Thymus (tissue), 11 donors: ENCODE results near the gene GABRB3. TPM values are rescaled to one million over a fixed set of nuclear protein-coding genes. Genes with fewer than 3 reads are reported as not detected.
A peak's percentile ranks its signal among the peaks of the same experiment; 100 is the strongest.

Source experiments
- DNase-seq, 9 donors: peaks; one replicate each; pipeline ENCODE4 v3.0.0-alpha.2; 2013; ENCODE audit warnings: low spot score in 9 of 9, low read depth in 6 of 9, missing footprints in 1 of 9
- H3K27ac ChIP-seq, 2 donors: one replicate each; pipeline ENCODE4 v1.5.1; 2013; ENCODE audit warnings: control low read depth in 1 of 2, low read depth in 1 of 2, low read length in 1 of 2, mild to moderate bottlenecking in 1 of 2, moderate library complexity in 1 of 2
- H3K27me3 ChIP-seq, 2 donors: one replicate each; pipeline ENCODE4 v1.5.1; 2013; ENCODE audit warnings: low read length in 1 of 2; ENCODE audit not compliant: control insufficient read depth in 2 of 2, insufficient read depth in 1 of 2
- H3K36me3 ChIP-seq, 2 donors: one replicate each; pipeline ENCODE4 v1.5.1; 2013; ENCODE audit warnings: low read length in 1 of 2, mild to moderate bottlenecking in 1 of 2, moderate library complexity in 1 of 2; ENCODE audit not compliant: control insufficient read depth in 2 of 2, insufficient read depth in 2 of 2
- H3K4me1 ChIP-seq, 2 donors: one replicate each; pipeline ENCODE4 v1.5.1; 2013; ENCODE audit warnings: low read length in 2 of 2; ENCODE audit not compliant: control insufficient read depth in 2 of 2, insufficient read depth in 2 of 2
- H3K4me3 ChIP-seq, 2 donors: one replicate each; pipeline ENCODE4 v1.5.1; 2013; ENCODE audit warnings: low read length in 2 of 2, control low read depth in 1 of 2, mild to moderate bottlenecking in 1 of 2
- H3K9me3 ChIP-seq, 2 donors: one replicate each; pipeline ENCODE4 v1.5.1; 2013; ENCODE audit warnings: low read length in 1 of 2, mild to moderate bottlenecking in 1 of 2; ENCODE audit not compliant: control insufficient read depth in 2 of 2, insufficient read depth in 1 of 2
- WGBS: extraction: QIAGEN DNeasy Blood & Tissue Kit; methylation state at CpG from one replicate; pipeline ENCODE4 v1.1.7; 2013; 5-methylcytosine and 5-hydroxymethylcytosine counted together
- polyA plus RNA-seq: library from polyadenylated mRNA; stranded (reverse); fragments of 200-250 nt; gene quantifications from one replicate; pipeline ENCODE4 v1.2.3, GENCODE V29; 2013
- total RNA-seq: library from RNA; stranded (reverse); fragments of 120-200 nt; gene quantifications from one replicate; pipeline ENCODE4 v1.2.4, GENCODE V29; 2013
- donor health status: healthy.

The GABRB3 gene
- total and polyA plus RNA-seq, 2 donors, result 1.9 to 2.8 TPM

DNA sequence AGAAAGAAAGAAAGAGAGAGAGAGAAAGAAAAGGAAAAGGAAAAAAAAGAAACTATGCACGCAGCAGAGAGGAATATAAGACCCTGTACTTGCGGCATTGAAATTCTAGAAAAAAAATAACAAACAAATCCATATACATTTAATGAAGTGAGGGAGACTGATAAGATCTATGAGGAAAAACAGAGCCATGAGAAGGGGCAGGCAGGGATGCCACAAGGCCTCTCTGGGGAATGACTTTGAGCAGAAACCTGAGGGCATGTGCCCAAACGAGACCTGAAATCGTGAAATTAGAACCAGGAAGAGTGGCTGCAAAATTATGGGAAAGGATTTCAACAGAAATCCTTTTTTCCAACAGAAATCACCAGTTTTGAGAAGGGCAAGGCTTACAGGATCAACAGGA lies 98.4 kb downstream of the GABRB3 start:
- Histone ChIP-seq H3K36me3 (no peaks in the 10 kb centered on the region), H3K27me3 (no peaks in the 10 kb centered on the region), H3K4me1 (no peaks in the 10 kb centered on the region), H3K9me3 (no peaks in the 10 kb centered on the region), H3K4me3 (no peak overlapping the region), H3K27ac (no peak overlapping the region)
- DNase-seq, result no peak
- WGBS, result 88% methylated on average over 4 of the region's 4 CpGs

GRCh38 chr15:26673445-26673844 lies 99.4 kb downstream of the GABRB3 start:
- no peak overlapping the region for H3K27ac ChIP-seq
- WGBS, result 91% methylated on average over 5 of the region's 5 CpGs

GRCh38 chr15:26670116-26670515 lies 102.8 kb downstream of the GABRB3 start:
- DNase-seq, result no peak
- no peaks in the 10 kb centered on the region for H3K4me1 ChIP-seq
- no peak overlapping the region for H3K27ac ChIP-seq
- H3K4me3 ChIP-seq, result no peak overlapping the region
- no peaks in the 10 kb centered on the region for H3K27me3 ChIP-seq
- WGBS, result 92% methylated on average over 32 of the region's 32 CpGs
- no peaks in the 10 kb centered on the region for H3K9me3 ChIP-seq
- no peaks in the 10 kb centered on the region for H3K36me3 ChIP-seq

More at GRCh38 chr15:26673445-26673844, 99.4 kb downstream of the GABRB3 start:
- DNase-seq, result no peak
- Histone ChIP-seq H3K9me3 (no peaks in the 10 kb centered on the region), H3K36me3 (no peaks in the 10 kb centered on the region), H3K27me3 (no peaks in the 10 kb centered on the region), H3K4me1 (no peaks in the 10 kb centered on the region), H3K4me3 (no peak overlapping the region)

GRCh38 chr15:26667222-26667988 lies 105.5 kb downstream of the GABRB3 start:
- Histone ChIP-seq H3K4me1 (no peaks in the 10 kb centered on the region), H3K36me3 (no peaks in the 10 kb centered on the region), H3K4me3 (no peak overlapping the region), H3K27ac (no peak overlapping the region), H3K27me3 (no peaks in the 10 kb centered on the region), H3K9me3 (no peaks in the 10 kb centered on the region)
- peak in 1 of 9 donors; percentile 2 for DNase-seq
- WGBS, result 86% methylated on average over 14 of the region's 14 CpGs

DNA sequence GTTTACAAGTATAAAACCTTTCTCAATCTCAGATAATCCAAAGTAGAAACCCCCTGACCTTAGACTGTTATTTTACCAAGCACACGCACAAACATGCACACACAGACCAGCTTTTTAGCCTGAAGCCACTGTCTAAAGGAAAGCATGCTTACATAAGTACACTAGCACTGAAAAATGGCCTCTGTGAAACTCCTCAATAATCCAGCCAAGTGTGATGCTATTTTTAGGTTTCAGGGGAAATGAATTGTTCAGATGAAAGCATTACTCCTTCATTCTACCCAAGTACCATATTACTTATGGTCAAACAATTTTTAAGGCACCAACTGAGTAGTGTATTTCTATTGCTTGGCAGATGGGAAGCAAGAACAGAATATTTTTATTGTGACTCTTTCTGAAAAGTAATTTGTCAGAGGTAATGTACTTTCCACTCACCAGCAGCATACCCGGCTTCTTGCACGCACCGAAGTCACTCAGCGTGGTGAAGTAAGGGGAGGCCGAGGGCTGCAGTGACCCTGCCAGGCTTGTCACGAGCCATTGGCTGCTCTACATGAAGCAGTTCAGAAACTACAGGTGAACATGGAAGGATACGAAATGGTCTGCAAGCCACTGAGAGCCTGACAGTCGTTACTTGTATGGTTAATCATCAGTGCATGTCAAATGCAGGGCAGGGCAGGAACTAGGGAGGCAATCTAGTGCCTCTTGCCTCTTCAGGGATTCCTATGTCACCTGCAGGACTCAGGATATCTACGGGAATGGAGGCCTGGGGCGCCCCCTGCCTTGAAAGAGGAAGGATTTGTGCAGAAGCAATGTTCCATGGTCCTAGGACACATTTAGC lies 106.7 kb downstream of the GABRB3 start:
- no peaks in the 10 kb centered on the region for H3K4me1 ChIP-seq
- H3K36me3 ChIP-seq, result no peaks in the 10 kb centered on the region
- 77% methylated on average over 11 of the region's 11 CpGs for WGBS
- no peak overlapping the region for H3K4me3 ChIP-seq
- no peak for DNase-seq
- no peaks in the 10 kb centered on the region for H3K9me3 ChIP-seq
- H3K27me3 ChIP-seq, result no peaks in the 10 kb centered on the region
- H3K27ac ChIP-seq, result no peak overlapping the region

DNA sequence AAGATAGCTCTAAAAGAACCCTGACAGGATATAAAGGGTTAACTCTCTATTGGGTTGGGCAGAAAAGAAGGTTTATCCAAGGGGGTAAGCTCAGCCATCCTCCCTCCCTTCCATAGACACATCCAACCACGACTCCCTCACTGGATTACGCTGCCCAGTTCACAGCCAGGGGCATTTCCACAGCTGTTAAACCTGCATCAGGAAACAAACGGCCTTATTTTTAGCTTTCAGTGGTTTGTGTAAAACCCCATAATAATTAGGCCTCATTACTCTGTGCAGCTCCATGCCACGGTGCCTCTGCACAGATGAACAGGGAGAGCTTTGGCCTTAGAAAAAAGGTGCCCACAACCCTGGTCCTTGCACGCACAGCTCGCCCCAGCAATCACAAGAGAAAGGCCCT lies 110.6 kb downstream of the GABRB3 start:
- no peaks in the 10 kb centered on the region for H3K36me3 ChIP-seq
- DNase-seq, result no peak
- no peak overlapping the region for H3K27ac ChIP-seq
- 62% methylated on average over 6 of the region's 6 CpGs for WGBS
- no peaks in the 10 kb centered on the region for H3K27me3 ChIP-seq
- peaks cover 4% of the 10 kb centered on the region in 2 donors for H3K9me3 ChIP-seq
- H3K4me1 ChIP-seq, result no peaks in the 10 kb centered on the region
- H3K4me3 ChIP-seq, result no peak overlapping the region

GRCh38 chr15:26661748-26662147 lies 111.1 kb downstream of the GABRB3 start:
- Histone ChIP-seq H3K4me3 (no peak overlapping the region), H3K36me3 (no peaks in the 10 kb centered on the region), H3K27ac (no peak overlapping the region), H3K27me3 (no peaks in the 10 kb centered on the region), H3K9me3 (peaks cover 4% of the 10 kb centered on the region in 2 donors), H3K4me1 (no peaks in the 10 kb centered on the region)
- WGBS, result 91% methylated on average over 7 of the region's 7 CpGs
- no peak for DNase-seq

- Histone ChIP-seq H3K27me3 (no peaks in the 10 kb centered on the region), H3K4me3 (no peak overlapping the region), H3K9me3 (peaks cover 4% of the 10 kb centered on the region in 2 donors), H3K36me3 (no peaks in the 10 kb centered on the region), H3K4me1 (no peaks in the 10 kb centered on the region), H3K27ac (no peak overlapping the region)
- DNase-seq, result no peak
- 94% methylated on average over 3 of the region's 3 CpGs for WGBS
These were observed 111.8 kb downstream of the GABRB3 start for GRCh38 chr15:26661107-26661506.

DNA sequence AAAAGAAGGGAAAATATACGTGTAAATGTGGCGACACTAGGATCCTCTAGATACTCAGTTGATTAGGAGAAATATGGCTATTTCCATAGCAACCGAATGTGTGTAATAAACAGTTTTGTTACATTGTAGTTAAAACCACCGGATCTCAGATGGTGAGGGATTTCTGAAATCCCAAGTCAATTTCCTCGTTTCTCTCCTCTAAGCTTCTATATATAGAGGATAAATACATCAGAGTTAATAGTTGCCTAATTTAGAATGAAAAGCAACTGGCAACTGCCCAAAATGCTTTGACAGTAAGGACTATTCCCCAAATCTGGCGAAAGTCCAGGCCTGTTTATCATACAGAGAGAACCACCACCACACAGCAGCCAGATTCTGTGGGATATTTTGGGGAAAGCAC lies 112.6 kb downstream of the GABRB3 start:
- WGBS, result 92% methylated on average over 6 of the region's 6 CpGs
- no peak overlapping the region for H3K4me3 ChIP-seq
- no peak for DNase-seq

More for the DNA sequence above, 112.6 kb downstream of the GABRB3 start:
- peaks cover 4% of the 10 kb centered on the region in 2 donors for H3K9me3 ChIP-seq
- no peaks in the 10 kb centered on the region for H3K4me1 ChIP-seq
- no peaks in the 10 kb centered on the region for H3K36me3 ChIP-seq
- no peak overlapping the region for H3K27ac ChIP-seq
- no peaks in the 10 kb centered on the region for H3K27me3 ChIP-seq
